HepG2 (cell line): ENCODE data around the gene P2RX3. TPM values are rescaled to one million over a fixed set of nuclear protein-coding genes. Genes with fewer than 3 reads are reported as not detected.

Experiments used
- CBX5 ChIP-seq: sonication (generic); formaldehyde crosslinking; IDR thresholded peaks from 2 replicates; pipeline ENCODE4 v1.4.0; 2020; ENCODE audit warnings: missing genetic modification reagents, borderline replicate concordance
- ELK4 ChIP-seq: sonication (generic); formaldehyde crosslinking; IDR thresholded peaks from 2 replicates; pipeline ENCODE4 v1.9.0; 2021; ENCODE audit warnings: missing genetic modification reagents, borderline replicate concordance
- HOXA9 ChIP-seq: sonication (generic); formaldehyde crosslinking; IDR thresholded peaks from 2 replicates; pipeline ENCODE4 v1.8.1; 2022; ENCODE audit warnings: missing genetic modification reagents, mild to moderate bottlenecking, moderate library complexity, borderline replicate concordance
- YEATS4 ChIP-seq: sonication (generic); formaldehyde crosslinking; IDR thresholded peaks from 2 replicates; pipeline ENCODE4 v1.4.0; 2020; ENCODE audit warnings: missing genetic modification reagents, borderline replicate concordance
- ZNF383 ChIP-seq: sonication (generic); formaldehyde crosslinking; IDR thresholded peaks from 2 replicates; pipeline ENCODE4 v1.4.0; 2020; ENCODE audit warnings: missing genetic modification reagents, mild to moderate bottlenecking, borderline replicate concordance
- ZNF547 ChIP-seq: sonication (generic); formaldehyde crosslinking; IDR thresholded peaks from 2 replicates; pipeline ENCODE4 v1.5.1; 2020; ENCODE audit warnings: mild to moderate bottlenecking, missing genetic modification reagents
- ZNF816 ChIP-seq: sonication (generic); formaldehyde crosslinking; IDR thresholded peaks from 2 replicates; pipeline ENCODE4 v1.8.0; 2022; ENCODE audit warnings: missing genetic modification reagents, mild to moderate bottlenecking, borderline replicate concordance
- polyA plus RNA-seq, 8 experiments: library from polyadenylated mRNA; depleted of rRNA in 3 of 8; stranded (reverse) in 7 of 8; unstranded in 1 of 8; fragments of >200 nt; fragmentation: Illumina TruSeq in 4 of 8; extraction: Trizol in 4 of 8; gene quantifications; 2 replicates each; pipeline versions ENCODE4 v1.2.1 to v1.2.3, GENCODE V29; 2011 to 2016; ENCODE audit warnings: low read depth in 4 of 8, missing spikeins in 1 of 8, mixed read lengths in 1 of 8; ENCODE audit not compliant: insufficient read depth in 1 of 8
- total RNA-seq, 5 experiments: library from RNA; depleted of rRNA; stranded (reverse); fragments of >200 nt; fragmentation: Illumina TruSeq; extraction: Trizol; gene quantifications; 2 replicates each; pipeline ENCODE4 v1.2.3, GENCODE V29; 2016; ENCODE audit warnings: low read depth in 1 of 5
- TF ChIP-seq, protein P1 (sequence below): sonication (generic); formaldehyde crosslinking; IDR thresholded peaks from 2 replicates; pipeline ENCODE4 v1.4.0; 2020; ENCODE audit warnings: missing genetic modification reagents
- TF ChIP-seq, protein P2 (sequence below): sonication (generic); formaldehyde crosslinking; IDR thresholded peaks from 2 replicates; pipeline ENCODE4 v1.4.0; 2020; ENCODE audit warnings: mild to moderate bottlenecking, missing genetic modification reagents

The P2RX3 gene
- total and polyA plus RNA-seq, 2 of the 13 experiments (the other 11 are each of a cell fraction or from before 2014, with no cell fraction given): 0.08 TPM; not detected in 1

DNA sequence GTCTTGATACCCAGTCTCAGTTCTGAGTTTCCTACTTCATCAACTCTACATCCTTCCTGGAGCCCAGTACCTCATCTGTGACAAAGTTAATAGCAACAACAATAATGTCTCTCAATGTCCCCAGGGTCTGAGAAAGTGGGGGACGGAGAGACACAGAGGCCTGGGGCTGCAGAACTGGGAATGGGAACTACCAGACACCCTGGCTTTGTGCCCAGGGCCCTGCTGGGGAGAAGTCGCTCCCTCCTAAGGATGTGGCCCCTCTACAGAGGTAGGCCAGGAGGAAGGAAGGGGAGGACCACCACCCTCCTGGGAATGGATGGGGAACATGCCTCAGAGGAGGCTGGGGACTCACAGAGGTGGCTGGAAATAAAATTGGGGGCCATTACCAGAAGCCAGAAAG lies 37.3 kb downstream of the P2RX3 start (continued):
- TF ChIP-seq HOXA9 (CRISPR knock-in tag): no peak
- no peak for TF ChIP-seq ZNF816 (CRISPR knock-in tag)
- no peak for TF ChIP-seq ZNF383 (CRISPR knock-in tag)
- TF ChIP-seq, protein P1, sequence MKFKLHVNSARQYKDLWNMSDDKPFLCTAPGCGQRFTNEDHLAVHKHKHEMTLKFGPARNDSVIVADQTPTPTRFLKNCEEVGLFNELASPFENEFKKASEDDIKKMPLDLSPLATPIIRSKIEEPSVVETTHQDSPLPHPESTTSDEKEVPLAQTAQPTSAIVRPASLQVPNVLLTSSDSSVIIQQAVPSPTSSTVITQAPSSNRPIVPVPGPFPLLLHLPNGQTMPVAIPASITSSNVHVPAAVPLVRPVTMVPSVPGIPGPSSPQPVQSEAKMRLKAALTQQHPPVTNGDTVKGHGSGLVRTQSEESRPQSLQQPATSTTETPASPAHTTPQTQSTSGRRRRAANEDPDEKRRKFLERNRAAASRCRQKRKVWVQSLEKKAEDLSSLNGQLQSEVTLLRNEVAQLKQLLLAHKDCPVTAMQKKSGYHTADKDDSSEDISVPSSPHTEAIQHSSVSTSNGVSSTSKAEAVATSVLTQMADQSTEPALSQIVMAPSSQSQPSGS (CRISPR knock-in tag): no peak
- TF ChIP-seq ZNF547: no peak
- TF ChIP-seq, protein P2, sequence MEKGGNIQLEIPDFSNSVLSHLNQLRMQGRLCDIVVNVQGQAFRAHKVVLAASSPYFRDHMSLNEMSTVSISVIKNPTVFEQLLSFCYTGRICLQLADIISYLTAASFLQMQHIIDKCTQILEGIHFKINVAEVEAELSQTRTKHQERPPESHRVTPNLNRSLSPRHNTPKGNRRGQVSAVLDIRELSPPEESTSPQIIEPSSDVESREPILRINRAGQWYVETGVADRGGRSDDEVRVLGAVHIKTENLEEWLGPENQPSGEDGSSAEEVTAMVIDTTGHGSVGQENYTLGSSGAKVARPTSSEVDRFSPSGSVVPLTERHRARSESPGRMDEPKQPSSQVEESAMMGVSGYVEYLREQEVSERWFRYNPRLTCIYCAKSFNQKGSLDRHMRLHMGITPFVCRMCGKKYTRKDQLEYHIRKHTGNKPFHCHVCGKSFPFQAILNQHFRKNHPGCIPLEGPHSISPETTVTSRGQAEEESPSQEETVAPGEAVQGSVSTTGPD (CRISPR knock-in tag): no peak
- no peak for TF ChIP-seq ELK4
- no peak for TF ChIP-seq CBX5 (CRISPR knock-in tag)
- no peak for TF ChIP-seq YEATS4 (CRISPR knock-in tag)
